Suprapubic skin (tissue), 4 donors: ENCODE data around the gene EIF4E3. TPM values are rescaled to one million over a fixed set of nuclear protein-coding genes. Genes with fewer than 3 reads are reported as not detected.

Experiments
- DNase-seq, 2 donors: peaks; one replicate each; pipeline ENCODE4 v3.0.0-alpha.2; 2019; ENCODE audit warnings: low spot score in 2 of 2
- H3K27ac ChIP-seq: fragments of 200-600 bp; sonication (generic); one replicate; pipeline ENCODE4 v1.5.1; 2019
- H3K27me3 ChIP-seq: fragments of 200-600 bp; sonication (generic); one replicate; pipeline ENCODE4 v1.5.1; 2019
- H3K36me3 ChIP-seq: fragments of 200-600 bp; sonication (generic); one replicate; pipeline ENCODE4 v1.5.1; 2019
- H3K4me1 ChIP-seq: fragments of 200-600 bp; sonication (generic); one replicate; pipeline ENCODE4 v1.5.1; 2019
- H3K4me3 ChIP-seq: fragments of 200-600 bp; sonication (generic); one replicate; pipeline ENCODE4 v1.5.1; 2019; ENCODE audit warnings: mild to moderate bottlenecking
- H3K9me3 ChIP-seq: fragments of 200-600 bp; sonication (generic); one replicate; pipeline ENCODE4 v1.5.1; 2019
- EP300 ChIP-seq: sonication (generic); formaldehyde crosslinking; IDR thresholded peaks from one replicate; pipeline ENCODE4 v1.6.1; 2017; ENCODE audit warnings: antibody characterized with exemption
- POLR2A ChIP-seq, 2 donors: fragments of 450-650 bp; IDR thresholded peaks; one replicate each; pipeline ENCODE4 v1.6.1; 2017; ENCODE audit warnings: antibody characterized with exemption in 2 of 2, mild to moderate bottlenecking in 2 of 2, moderate library complexity in 2 of 2
- POLR2AphosphoS5 ChIP-seq, 3 donors: sonication (generic); formaldehyde crosslinking; IDR thresholded peaks; one replicate each; pipeline ENCODE4 v1.6.1; 2017; ENCODE audit warnings: antibody characterized with exemption in 3 of 3
- WGBS: methylation state at CpG from one replicate; pipeline ENCODE4 v1.1.5; 2018; 5-methylcytosine and 5-hydroxymethylcytosine counted together
- total RNA-seq, 4 donors: library from RNA; depleted of rRNA; stranded (reverse); fragments of >200 nt; gene quantifications; one replicate each; pipeline ENCODE4 v1.1.0, GENCODE V29; 2016
- TF ChIP-seq, protein P1 (sequence below), 2 donors: fragments of 200-600 bp in 1 of 2; fragments of 450-650 bp in 1 of 2; sonication (generic) in 1 of 2; IDR thresholded peaks; one replicate each; pipeline ENCODE4 v1.5.1; 2016 to 2019; ENCODE audit warnings: antibody characterized with exemption in 2 of 2, mild to moderate bottlenecking in 1 of 2, moderate library complexity in 1 of 2

The EIF4E3 gene
- total RNA-seq, 4 donors from 2014 or later: 12.7 to 23.5 (median 16.0) TPM

DNA sequence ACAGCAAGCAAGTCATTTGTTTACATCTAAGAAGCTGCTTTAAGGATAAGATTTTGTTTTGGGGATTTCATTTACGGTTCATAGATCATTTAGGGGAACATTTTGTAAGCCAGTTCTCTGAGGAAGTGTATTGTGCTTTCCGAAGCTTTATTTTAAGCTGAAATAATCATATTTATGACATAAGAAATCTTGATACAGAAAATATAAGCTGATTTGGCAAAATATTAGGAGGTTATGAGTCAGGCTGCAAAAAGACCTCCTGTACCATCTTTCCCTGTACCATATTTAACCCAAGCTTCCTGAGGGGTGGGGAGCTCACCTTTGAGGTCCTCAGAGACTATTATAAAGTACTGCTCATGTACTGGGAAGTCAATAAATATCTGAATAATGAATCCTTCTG, 8.1 kb upstream of the EIF4E3 start:
- H3K4me1 ChIP-seq: no peaks in the 10 kb centered on the region
- 91% methylated on average over 2 of the region's 2 CpGs for WGBS
- H3K27me3 ChIP-seq: no peaks in the 10 kb centered on the region
- H3K9me3 ChIP-seq: no peaks in the 10 kb centered on the region
- no peak for TF ChIP-seq POLR2A (IDR thresholded peaks at IDR 0.05)
- TF ChIP-seq, protein P1, sequence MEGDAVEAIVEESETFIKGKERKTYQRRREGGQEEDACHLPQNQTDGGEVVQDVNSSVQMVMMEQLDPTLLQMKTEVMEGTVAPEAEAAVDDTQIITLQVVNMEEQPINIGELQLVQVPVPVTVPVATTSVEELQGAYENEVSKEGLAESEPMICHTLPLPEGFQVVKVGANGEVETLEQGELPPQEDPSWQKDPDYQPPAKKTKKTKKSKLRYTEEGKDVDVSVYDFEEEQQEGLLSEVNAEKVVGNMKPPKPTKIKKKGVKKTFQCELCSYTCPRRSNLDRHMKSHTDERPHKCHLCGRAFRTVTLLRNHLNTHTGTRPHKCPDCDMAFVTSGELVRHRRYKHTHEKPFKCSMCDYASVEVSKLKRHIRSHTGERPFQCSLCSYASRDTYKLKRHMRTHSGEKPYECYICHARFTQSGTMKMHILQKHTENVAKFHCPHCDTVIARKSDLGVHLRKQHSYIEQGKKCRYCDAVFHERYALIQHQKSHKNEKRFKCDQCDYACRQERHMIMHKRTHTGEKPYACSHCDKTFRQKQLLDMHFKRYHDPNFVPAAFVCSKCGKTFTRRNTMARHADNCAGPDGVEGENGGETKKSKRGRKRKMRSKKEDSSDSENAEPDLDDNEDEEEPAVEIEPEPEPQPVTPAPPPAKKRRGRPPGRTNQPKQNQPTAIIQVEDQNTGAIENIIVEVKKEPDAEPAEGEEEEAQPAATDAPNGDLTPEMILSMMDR (IDR thresholded peaks at IDR 0.05): no peak
- TF ChIP-seq EP300: no peak
- no peak for TF ChIP-seq POLR2AphosphoS5 (IDR thresholded peaks at IDR 0.05)
- no peak for DNase-seq
- no peak overlapping the region for H3K27ac ChIP-seq
- no peak overlapping the region for H3K4me3 ChIP-seq
- no peaks in the 10 kb centered on the region for H3K36me3 ChIP-seq

DNA sequence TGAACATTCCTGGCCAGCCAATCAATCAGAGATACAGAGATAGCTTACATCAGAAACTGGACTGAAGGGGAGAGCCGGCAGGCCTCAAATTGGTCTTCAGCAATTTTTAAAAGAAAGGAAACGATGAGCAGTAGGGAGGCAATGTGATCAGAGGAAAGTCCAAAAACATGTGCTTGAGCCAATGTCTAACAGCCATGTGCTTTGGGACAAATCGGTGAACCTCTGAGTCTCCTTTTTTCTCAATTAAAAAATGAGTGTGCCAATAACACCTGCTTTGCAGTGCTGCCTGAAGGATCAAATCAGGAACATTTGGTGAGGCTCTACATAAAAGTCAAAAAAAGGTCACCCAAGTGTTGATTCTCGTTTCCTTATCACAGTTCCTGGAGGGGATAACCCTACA, 7.4 kb upstream of the EIF4E3 start:
- H3K36me3 ChIP-seq: no peaks in the 10 kb centered on the region
- H3K27ac ChIP-seq: no peak overlapping the region
- H3K4me3 ChIP-seq: no peak overlapping the region
- no peaks in the 10 kb centered on the region for H3K9me3 ChIP-seq
- H3K27me3 ChIP-seq: no peaks in the 10 kb centered on the region
- no peak for TF ChIP-seq EP300
- no peak for TF ChIP-seq POLR2A (IDR thresholded peaks at IDR 0.05)
- TF ChIP-seq, protein P1 (IDR thresholded peaks at IDR 0.05): no peak
- no peak for TF ChIP-seq POLR2AphosphoS5 (IDR thresholded peaks at IDR 0.05)
- 88% methylated on average over 4 of the region's 4 CpGs for WGBS
- H3K4me1 ChIP-seq: no peaks in the 10 kb centered on the region
- DNase-seq: no peak

DNA sequence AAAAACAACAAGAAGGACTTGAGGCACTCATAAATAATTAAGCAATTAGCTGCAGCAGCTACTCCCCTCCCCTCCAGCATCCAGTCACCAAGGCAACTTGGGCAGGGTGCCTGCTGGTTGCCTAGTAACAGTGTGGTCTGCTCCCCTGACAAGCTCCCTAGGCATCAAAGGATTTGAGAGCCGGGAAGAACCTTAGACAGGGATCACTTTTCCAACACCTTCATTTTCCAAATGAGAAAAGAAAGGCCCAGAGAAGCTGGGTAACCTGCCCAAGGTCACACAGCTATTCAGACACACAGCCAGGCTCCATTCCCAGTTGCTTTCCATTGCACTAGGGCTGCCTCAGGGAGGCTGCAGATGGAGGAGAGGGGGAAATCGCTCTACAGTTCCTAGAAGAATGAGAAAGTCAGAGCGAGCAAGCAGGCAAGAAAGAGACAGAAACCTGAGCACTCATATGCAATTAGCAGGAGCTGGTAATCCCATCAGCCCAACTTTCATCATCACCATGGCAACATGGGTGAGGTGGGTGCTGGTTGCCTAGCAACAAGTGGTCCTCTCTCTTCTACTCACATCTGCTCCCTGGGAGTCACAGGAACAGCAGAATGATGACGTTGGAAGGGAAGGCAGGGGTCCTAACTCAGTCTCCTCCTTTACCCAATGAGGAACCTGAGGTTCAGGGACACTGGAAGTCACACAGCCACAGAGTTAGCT, 3.6 kb upstream of the EIF4E3 start:
- H3K4me1 ChIP-seq: peaks cover 15% of the 10 kb centered on the region
- H3K27me3 ChIP-seq: no peaks in the 10 kb centered on the region
- TF ChIP-seq EP300 (no peak), POLR2AphosphoS5 (IDR thresholded peaks at IDR 0.05) (no peak), POLR2A (IDR thresholded peaks at IDR 0.05) (no peak)
- TF ChIP-seq, protein P1 (IDR thresholded peaks at IDR 0.05): no peak
- 79% methylated on average over 4 of the region's 4 CpGs for WGBS
- DNase-seq: no peak
- H3K27ac ChIP-seq: no peak overlapping the region
- no peak overlapping the region for H3K4me3 ChIP-seq
- no peaks in the 10 kb centered on the region for H3K36me3 ChIP-seq
- no peaks in the 10 kb centered on the region for H3K9me3 ChIP-seq

DNA sequence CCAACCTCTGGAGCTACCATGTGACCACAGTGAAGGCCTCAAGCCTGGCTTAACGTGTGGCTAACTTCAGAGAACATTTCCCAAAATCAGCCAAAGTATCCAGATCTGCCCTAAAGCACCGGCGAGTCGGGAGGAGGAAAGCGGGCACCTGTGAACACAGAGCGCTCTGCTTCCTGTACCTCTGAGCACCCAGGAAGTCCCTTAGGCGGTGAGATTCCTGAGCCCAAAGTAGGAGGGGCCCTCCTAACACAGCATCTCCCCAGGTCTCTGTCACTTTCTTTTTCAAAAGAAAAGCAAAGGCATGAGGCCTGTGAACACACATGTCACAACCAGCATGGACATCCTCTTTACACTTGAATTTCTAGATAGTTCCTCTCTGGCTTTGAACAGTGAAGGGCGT, 944 bp upstream of the EIF4E3 start:
- Histone ChIP-seq H3K4me1 (peaks cover 25% of the 10 kb centered on the region), H3K4me3 (peak overlapping the region; percentile 94)

DNA sequence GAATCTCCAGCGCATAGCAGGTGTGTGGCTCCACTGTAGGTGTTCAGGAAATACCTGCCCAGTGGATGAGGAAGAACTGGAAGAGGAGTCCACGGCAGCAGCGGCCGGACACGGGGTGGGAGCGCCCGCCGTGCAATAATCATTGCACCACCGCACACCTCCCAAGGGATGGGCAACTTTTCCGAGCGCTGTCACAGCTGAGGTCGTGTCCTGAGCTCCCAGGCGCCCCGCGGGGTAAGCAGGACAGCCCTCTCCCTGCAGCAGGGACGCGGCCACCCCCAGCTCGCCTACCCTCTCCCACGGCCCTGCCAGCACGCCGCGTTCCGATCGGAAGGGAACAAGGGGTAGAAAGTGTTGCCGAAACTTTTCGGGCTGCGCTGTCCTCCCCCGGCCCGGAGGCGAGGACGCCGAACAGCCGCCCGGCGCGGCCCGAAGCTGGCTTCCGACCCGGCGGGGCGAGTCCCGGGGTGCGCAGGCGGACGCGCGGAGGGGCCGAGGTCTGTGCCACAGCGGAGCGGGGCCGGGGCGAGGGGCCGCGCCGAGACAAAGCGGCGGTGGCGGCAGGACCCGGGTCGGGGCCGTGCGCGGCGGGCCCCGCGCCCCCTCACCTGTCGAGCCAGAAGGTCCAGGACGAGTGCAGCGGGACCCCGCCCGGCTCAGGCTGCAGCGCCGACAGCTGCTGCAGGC, 475 bp downstream of the EIF4E3 start:
- H3K9me3 ChIP-seq: no peaks in the 10 kb centered on the region
- H3K27me3 ChIP-seq: no peaks in the 10 kb centered on the region
- peak in 1 of 2 donors; percentile 73 for DNase-seq
- peak overlapping the region; percentile 82 for H3K27ac ChIP-seq
- no peak for TF ChIP-seq EP300
- TF ChIP-seq POLR2AphosphoS5 (IDR thresholded peaks at IDR 0.05): peak in 2 of 3 donors; percentile 4 to 25
- no peak for TF ChIP-seq POLR2A (IDR thresholded peaks at IDR 0.05)
- TF ChIP-seq, protein P1 (IDR thresholded peaks at IDR 0.05): no peak
- no peaks in the 10 kb centered on the region for H3K36me3 ChIP-seq
- WGBS: 0% methylated on average over 13 of the region's 73 CpGs
- H3K4me3 ChIP-seq: peak overlapping the region; percentile 94
- peaks cover 25% of the 10 kb centered on the region for H3K4me1 ChIP-seq

More for the DNA sequence above, 944 bp upstream of the EIF4E3 start:
- 58% methylated on average over 7 of the region's 8 CpGs for WGBS
- no peak for DNase-seq
- TF ChIP-seq EP300 (no peak), POLR2AphosphoS5 (IDR thresholded peaks at IDR 0.05) (no peak), POLR2A (IDR thresholded peaks at IDR 0.05) (no peak)
- TF ChIP-seq, protein P1 (IDR thresholded peaks at IDR 0.05): no peak
- Histone ChIP-seq H3K27me3 (no peaks in the 10 kb centered on the region), H3K9me3 (no peaks in the 10 kb centered on the region), H3K36me3 (no peaks in the 10 kb centered on the region), H3K27ac (no peak overlapping the region)
